Sigmoid colon (tissue), 4 donors: ENCODE data around the gene GIMAP4.
"Not testable (repeated sequence)": the region's sequence is repeated elsewhere in the genome, so short reads cannot be mapped to it uniquely, and the experiment has no call there.

Experiments used
- EP300 ChIP-seq, 4 donors: sonication (generic); formaldehyde crosslinking; IDR thresholded peaks; one replicate each; pipeline ENCODE4 v1.6.1; 2017; ENCODE audit warnings: antibody characterized with exemption in 4 of 4
- POLR2AphosphoS5 ChIP-seq, 4 donors: sonication (generic); formaldehyde crosslinking; IDR thresholded peaks; one replicate each; pipeline ENCODE4 v1.6.1; 2017; ENCODE audit warnings: antibody characterized with exemption in 4 of 4
- TF ChIP-seq, protein P1 (sequence below), 4 experiments: fragments of 450-650 bp in 3 of 4; fragments of 200-600 bp in 1 of 4; IDR thresholded peaks; one replicate each; pipeline ENCODE4 v1.5.1; 2016 to 2019; ENCODE audit warnings: antibody characterized with exemption in 4 of 4, mild to moderate bottlenecking in 3 of 4, moderate library complexity in 2 of 4

- TF ChIP-seq, protein P1, sequence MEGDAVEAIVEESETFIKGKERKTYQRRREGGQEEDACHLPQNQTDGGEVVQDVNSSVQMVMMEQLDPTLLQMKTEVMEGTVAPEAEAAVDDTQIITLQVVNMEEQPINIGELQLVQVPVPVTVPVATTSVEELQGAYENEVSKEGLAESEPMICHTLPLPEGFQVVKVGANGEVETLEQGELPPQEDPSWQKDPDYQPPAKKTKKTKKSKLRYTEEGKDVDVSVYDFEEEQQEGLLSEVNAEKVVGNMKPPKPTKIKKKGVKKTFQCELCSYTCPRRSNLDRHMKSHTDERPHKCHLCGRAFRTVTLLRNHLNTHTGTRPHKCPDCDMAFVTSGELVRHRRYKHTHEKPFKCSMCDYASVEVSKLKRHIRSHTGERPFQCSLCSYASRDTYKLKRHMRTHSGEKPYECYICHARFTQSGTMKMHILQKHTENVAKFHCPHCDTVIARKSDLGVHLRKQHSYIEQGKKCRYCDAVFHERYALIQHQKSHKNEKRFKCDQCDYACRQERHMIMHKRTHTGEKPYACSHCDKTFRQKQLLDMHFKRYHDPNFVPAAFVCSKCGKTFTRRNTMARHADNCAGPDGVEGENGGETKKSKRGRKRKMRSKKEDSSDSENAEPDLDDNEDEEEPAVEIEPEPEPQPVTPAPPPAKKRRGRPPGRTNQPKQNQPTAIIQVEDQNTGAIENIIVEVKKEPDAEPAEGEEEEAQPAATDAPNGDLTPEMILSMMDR (IDR thresholded peaks at IDR 0.05), result not testable (repeated sequence)
- not testable (repeated sequence) for TF ChIP-seq POLR2AphosphoS5, EP300 (IDR thresholded peaks at IDR 0.05)
Measured at GRCh38 chr7:150603600-150603999, 36.4 kb downstream of the GIMAP4 start.
